HG03469 (cell line): Measurements from ENCODE around the gene TUBB2A.
"Not testable (repeated sequence)": the region's sequence is repeated elsewhere in the genome, so short reads cannot be mapped to it uniquely, and the experiment has no call there.

ENCODE experiments used
- ATAC-seq: cut with Tn5 transposase; IDR thresholded peaks from one replicate; pipeline ENCODE4 v1.9.1; 2021; ENCODE audit warnings: mild to moderate bottlenecking, moderate library complexity, moderate number of reproducible peaks; ENCODE audit not compliant: unreplicated experiment

Gene TUBB2A

DNA sequence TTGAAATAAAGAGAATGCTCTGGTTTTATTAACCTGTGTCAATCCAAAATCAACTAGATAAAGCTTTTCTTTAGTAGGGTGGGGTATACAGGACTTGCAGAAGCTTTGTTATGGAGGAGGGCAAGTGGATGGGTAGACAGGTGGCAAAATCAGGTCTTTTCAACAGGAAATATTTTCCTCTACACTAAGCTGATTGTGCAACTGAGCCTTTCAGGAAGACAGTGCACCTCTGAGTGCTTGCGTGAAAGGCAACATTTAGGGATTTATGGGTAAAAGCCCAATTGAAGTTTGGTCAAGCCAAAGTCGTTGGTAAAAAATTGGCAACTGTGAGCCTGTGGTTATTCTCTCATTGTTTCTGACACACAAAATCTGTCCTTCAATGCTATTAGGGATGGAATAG is 23.8 kb upstream of the TUBB2A start:
- ATAC-seq = no peak

DNA sequence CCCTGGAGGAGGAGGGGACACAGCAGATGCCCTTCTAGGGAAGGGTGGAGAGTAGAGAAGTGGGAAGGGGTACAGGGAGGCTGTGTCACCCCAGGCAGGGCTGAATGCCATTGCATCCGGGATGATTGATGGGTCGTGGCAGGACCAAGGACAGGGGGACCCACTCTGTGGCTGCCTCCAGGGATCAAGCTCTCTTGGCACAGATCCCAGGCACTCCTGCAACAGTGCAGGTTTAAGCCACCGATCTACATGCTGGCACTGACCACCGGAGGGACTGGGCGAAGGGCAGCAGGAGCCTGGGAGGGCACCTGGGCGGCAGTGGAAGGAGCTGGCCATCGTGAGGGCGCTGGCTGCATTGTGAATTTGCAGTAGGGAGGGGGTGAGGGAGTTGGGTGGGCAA is 22.6 kb upstream of the TUBB2A start:
- ATAC-seq = not testable (repeated sequence)

DNA sequence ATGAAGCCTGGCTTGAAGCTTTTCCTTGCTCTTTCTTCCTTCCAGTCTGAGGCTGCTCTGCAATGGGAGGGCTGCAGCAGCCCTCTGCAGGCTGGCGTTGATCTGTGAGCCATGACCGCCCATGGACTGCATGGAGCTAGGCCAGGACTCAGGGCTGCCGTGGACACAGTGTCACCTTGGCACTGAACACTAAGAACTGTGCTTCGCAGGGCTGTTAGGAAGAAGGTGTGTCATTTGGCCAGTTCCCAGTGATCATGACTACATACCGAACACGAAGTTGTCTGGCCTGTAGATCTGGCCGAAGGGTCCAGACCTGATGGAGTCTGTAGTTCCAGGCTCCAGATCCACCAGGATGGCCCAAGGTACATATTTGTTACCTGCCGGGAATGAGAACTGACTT is 21.3 kb upstream of the TUBB2A start:
- not testable (repeated sequence) for ATAC-seq

DNA sequence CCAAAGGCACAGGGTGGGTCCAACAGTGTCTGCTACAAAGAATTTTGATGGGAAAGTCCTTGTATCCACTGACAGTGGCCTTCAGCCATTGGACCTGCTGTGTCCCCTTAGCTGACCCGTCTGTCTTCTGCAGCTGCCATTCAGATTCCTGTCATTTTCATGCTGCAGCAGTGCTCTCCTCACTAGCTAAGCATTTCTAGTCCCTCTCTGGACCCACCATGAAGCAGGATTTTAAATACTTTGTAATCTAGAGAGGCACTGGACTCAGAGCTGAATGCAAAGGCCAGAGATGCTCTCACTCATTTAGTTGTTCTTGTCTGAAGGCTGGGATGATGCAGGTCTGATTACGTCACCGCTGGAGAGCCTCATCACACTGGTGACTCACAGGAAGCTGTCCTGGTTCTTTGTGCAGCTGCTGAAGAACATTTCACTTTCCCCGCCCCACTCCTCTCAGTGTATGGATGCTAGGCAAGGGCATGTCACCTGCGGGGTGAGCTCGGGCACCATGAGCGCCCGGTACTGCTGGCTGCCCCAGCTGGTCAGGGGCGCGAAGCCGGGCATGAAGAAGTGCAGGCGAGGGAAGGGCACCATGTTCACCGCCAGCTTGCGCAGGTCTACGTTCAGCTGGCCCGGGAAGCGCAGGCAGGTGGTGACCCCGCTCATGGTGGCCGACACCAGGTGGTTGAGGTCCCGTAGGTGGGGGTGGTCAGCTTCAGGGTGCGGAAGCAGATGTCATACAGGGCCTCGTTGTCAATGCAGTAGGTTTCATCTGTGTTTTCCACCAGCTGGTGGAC is 19.4 kb upstream of the TUBB2A start:
- no peak for ATAC-seq

DNA sequence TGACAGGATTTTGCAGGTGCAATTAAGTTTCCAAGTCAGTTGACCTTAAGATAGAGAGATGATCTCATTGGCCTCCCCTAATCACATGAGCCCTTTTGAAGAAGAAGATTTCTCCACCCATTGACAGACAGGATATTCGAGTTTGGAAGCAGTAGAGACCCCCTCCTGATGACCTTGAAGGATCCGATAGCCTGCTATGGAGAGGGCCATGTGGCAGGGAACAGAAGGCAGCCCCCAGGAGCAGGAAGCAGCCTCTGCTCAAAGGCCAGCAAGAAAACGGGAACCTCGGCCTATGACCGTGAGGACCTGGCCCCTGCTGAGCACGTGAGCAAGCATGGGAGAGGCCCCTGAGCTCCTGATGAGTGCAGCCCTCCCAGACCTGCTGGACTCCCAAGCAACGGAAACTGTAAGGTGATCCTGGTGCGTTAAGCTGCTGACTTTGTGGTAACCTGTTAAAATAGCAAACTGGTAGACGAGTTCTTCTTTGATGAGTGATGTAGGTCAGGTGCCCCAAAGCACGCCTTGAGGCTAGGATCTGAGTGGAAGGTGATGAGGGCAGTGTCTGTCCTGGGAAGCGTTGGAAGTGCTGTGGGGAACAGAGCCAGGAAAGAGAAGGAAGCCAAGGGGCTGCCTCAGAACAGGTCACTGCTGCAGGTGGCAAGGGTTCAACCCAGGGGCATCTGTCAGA is 18.5 kb upstream of the TUBB2A start:
- ATAC-seq = no peak

DNA sequence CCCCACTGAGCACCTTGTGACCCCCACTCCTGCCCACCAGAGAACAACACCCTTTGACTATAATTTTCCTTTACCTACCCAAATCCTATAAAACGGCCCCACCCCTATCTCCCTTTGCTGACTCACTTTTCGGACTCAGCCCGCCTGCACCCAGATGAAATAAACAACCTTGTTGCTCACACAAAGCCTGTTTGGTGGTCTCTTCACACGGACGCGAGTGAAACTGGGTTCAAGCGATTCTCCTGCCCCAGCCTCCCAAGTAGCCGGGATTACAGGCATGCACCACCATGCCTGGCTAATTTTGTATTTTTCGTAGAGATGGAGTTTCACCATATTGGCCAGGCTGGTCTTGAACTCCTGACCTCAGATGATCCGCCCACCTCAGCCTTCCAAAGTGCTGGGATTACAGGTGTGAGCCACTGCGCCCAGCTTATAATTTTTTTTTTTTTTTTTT is 16.3 kb upstream of the TUBB2A start:
- not testable (repeated sequence) for ATAC-seq

DNA sequence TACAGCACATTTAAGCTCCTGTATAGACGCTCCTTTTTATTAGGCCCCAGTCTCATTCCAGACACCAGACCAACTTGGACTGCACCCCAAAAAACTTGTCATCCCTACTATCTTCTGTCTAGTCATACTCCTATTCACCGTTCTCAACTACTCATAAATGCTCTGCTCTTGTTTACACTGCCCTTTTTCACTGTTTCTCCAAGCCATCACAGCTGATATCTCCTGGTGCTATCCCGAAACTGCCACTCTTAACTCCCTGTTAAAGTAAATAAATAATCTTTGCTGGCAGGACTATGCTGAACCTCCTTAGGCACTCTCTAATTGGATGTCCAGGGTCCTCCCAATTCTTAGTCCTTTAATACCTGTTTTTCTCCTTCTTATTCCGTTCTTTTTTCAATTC is 15.4 kb upstream of the TUBB2A start:
- not testable (repeated sequence) for ATAC-seq

DNA sequence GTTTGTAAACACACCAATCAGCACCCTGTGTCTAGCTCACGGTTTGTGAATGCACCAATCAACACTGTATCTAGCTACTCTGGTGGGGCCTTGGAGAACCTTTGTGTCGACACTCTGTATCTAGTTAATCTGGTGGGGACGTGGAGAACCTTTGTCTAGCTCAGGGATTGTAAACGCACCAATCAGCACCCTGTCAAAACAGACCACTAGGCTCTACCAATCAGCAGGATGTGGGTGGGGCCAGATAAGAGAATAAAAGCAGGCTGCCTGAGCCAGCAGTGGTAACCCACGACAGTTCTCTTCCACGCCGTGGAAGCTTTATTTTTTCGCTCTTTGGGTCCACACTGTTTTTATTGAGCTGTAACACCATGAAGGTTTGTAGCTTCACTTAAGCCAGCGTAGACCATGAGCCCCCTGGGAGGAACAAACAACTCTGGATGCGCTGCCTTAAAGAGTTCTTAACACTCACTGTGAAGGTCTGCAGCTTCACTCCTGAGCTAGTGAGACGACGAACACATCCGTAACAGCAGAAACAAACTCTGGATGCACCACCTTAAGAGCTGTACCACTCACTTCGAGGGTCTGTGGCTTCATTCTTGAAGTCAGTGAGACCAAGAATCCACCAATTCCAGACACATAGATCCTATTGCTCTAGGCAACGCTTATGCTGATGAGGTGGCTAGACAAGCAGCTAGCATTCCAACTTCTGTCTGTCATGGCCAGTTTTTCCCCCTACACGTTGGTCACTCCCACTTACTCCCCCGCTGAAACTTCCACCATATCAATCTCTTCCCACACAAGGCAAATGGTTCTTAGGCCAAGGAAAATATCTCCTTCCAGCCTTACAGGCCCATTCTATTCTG is 14.2 kb upstream of the TUBB2A start:
- ATAC-seq = not testable (repeated sequence)

DNA sequence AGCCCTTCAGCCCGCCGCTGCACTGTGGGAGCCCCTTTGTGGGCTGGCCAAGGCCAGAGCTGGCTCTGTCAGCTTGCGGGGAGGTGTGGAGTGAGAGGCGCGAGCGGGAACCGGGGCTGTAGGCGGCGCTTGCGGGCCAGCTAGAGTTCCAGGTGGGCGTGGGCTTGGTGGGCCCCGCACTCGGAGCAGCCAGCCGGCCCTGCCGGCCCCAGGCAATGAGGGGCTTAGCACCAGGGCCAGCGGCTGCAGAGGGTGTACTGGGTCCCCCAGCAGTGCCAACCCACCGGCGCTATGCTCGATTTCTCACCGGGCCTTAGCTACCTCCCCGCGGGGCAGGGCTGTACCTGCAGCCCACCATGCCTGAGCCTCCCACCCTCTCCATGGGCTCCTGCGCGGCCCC is 13.3 kb upstream of the TUBB2A start:
- ATAC-seq = not testable (repeated sequence)

DNA sequence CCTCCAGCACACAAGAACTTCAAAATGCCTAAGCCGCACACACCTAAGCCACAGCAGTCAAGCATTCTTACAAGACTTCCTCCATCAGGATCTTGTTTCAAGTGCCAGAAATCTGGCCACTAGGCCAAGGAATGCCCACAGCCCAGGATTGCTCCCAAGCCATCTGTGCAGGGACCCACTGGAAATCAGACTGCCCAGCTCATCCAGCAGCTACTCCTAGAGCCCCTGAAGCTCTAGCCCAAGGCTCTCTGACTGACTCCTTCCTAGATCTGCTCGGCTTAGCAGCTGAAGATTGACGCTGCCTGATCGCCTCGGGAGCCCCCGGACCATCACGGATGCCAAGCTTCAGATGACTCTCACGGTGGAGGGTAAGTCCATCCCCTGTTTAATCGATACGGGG is 10.7 kb upstream of the TUBB2A start:
- ATAC-seq = not testable (repeated sequence)

DNA sequence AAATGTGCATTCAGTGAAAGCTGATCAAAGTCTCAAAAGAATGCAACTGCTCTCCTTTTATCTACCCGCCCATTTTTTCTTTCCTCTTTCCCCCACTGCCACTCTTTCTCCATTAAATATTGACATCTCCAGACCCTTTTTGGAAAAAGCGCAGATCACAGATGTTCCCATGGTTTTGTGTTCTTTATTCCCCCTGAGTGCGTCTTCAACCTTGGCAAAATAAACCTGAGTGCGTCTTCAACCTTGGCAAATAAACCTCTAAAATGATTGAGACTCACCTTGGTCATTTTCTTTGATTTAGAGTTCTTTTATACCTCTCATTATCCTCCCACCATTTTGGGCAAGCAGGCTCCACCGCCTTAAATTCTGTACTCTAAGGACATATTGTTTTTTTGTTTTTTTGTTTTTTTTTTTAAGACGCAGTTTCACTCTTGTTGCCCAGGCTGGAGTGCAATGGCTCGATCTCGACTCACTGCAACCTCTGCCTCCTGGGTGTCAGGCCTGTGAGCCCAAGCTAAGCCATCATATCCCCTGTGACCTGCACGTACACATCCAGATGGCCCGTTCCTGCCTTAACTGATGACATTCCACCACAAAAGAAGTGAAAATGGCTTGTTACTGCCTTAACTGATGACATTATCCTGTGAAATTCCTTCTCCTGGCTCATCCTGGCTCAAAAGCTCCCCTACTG is 9.3 kb upstream of the TUBB2A start:
- not testable (repeated sequence) for ATAC-seq

DNA sequence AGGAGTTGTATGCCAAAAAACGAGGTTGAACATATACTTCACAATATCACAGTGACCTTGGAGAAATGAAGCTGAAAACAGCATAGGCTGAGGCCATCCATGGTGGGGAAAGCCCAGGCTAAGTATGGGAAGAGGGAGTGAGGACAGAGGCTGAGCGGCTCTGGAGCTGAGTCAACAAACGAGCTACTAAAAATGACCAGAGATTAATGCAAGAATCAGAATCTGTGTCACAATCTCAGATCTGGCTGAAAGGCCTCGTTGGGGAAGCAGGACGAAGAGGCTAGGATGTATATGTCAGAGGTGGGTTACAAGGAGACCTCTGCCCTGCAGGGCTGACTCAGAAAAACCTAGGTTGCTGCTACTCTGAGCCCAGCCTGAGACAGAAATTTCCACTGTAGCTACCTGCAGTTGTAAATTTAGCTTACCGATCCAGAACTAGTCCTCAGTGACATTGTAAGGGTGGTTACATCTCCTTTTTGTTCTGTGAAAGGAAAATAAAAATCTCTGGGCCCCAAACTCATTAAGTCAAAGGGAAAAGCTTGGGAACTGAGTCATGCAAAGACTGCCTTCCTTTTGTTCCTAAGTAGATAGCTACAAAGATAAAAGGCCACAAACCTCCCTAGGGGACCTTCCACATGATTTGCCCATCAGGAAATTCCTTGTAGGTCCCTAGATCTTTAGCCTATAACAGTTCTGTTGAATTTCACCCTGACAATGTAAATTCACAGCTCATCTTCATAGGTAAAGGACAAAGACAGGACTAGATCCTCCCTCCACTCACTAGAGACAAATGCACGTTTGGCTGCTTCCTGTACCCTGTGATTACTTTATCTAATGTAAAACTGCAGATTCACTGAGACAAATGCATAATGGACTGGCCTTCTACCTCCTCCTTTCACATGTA is 8.5 kb upstream of the TUBB2A start:
- ATAC-seq = no peak

DNA sequence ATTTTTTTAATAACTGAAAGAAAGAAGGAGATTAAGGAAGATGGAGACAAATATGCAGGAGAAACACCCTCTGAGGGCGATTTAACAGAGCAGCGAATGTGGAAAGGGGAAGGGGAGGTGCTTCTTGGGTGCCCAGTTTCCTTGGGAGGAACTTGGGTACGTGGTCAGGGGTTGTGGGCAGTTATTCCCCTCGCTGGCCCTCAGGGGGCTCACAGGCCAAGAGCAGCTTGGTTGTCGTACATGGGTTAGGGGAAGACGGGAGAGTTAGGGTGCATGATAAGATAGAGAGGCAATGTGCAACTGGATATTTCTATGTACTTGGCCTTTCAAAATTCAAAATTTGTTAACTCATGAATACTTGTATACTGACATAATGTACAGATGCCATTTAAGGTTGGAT is 7.0 kb upstream of the TUBB2A start:
- no peak for ATAC-seq

DNA sequence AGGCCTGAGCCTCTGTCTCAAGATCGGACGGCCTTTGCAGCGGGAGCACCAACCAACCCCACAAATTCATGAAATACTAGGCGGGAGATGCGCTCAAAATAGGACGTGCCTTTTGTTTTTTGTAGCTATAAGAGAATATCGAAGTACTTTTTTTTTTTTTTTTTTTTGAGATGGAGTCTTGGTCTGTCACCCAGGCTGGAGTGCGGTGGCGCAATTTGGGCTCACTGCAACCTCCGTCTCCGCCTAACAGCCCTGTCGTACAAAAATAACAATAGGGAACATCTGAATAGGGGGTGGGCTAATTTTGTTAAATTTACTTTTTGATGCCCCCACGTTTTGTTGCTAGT is 5.9 kb upstream of the TUBB2A start:
- ATAC-seq = no peak

DNA sequence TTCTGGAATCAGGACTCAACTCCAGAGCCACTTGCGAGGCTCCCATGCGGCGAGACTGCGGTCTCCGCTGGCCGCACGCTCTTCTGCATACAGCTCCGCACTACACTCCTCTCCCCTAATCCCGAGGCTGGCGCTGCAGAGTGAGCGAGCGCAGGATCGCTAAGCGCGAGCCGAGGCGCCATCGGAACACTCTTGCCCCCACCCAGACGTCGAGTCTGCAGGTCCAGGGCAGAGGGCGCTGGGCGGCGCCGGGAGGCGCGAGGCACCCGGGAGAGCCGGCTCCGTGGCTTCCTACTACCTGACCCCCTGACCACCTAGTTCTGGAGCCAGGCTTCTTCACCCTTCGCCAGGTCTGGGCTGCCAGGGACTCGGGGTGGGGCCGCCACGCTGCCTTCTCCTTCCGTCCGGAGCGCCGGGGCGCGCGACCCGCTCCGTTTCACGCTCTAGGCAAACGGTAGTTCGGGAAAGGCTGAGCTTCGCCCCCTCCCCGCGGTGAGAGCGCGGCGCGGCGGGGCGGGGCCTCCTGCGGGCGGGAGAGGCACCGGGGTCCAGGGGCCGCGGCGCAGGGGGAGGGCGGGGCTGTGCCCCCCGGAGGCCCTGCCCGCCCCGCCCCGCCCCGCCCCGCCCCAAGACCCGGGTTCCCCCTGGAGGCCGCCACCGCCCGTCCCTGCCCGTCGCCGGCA is 5.4 kb upstream of the TUBB2A start:
- peak; percentile 69 for ATAC-seq

DNA sequence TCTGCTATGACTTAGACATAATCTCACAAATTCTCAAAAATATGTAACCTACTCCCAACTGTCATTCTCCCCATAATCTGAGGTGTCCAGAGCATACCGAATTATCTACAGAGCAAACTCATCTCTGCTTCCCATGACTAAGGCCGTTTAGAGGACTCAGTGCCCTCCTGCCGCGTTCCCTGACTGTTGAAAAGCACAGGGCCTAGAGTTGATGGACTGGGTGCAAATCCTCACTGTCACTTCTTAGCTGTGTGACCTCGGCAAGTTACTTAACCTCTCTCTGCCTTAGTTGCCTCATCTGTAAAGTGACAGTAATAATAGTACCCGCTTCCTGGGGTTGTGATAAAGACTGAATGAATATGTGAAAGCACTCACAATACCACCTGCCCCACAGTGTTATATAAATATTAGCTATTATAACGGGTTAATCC is 4.7 kb upstream of the TUBB2A start:
- ATAC-seq = no peak

DNA sequence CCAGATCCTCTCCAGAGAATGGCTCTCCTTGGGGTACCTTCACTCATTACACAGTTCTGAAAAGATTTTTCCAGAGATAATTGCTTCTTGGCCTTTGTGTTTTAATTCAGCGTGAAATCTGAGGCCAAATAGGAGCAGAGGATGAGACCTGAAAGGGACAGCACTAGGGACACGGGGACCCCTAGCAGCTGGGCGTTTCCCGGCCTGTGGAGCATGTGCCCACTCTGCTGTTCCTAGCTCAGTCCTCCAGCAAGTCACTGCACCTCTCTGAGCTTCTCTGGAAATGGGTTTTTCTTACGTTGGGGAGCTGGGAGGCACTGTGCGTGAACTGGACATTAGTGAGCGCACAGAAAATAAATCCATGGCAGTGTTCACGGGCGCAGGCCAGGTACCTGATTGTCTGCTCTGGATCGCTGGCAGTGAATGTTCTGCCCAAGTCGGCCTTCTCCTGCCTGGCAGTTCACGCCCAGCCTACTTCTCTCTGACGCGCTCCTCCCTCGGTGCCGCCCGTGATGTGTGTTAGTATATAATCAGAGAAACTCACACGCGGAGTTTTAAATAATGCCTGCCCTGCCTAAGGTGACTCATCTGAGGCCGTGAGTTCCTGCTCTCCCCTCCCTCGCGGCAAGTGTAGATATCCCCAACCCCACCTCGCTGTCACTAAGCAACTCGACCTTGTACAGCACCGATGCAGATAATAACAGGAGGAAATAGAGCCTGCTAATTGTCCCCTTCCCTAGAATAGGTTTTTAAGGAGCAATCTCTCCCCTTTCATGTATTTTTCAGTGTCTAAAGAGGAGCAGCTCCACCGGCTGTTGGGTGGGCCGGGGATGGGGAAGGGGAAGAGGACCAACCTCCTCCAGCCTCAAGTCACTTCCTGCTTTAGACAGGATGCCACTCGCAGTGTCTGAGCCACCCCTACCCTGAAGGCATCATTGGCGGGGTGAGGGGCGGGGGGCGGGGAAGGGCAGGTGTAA is 2.7 kb upstream of the TUBB2A start:
- no peak for ATAC-seq
